HG02763 (cell line): Measurements from ENCODE around the gene CELF4.

Source experiments
- ATAC-seq: cut with Tn5 transposase; IDR thresholded peaks from one replicate; pipeline ENCODE4 v1.9.1; 2021; ENCODE audit warnings: mild to moderate bottlenecking, moderate library complexity; ENCODE audit not compliant: unreplicated experiment

Gene CELF4

GRCh38 chr18:37395631-37396030 is 170.0 kb downstream of the CELF4 start:
- ATAC-seq = no peak

GRCh38 chr18:37395138-37395537 is 170.5 kb downstream of the CELF4 start:
- no peak for ATAC-seq

DNA sequence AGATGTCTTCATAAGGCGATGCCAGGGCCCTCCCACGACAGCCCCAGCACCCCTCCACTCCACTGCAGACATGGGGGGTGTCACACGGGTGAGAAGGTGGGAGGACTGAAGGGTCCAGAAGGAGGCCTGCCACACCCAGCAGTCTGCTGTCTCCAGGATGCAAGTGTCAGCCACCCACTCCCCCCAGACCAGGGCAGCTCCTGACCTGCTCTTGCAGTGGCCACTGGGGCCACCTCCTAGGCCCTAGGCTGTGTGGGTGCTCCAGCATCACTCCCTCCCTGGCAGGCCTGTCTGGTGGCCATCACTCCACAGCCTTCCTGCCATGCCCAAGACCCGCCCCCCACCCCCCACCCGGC is 171.0 kb downstream of the CELF4 start:
- ATAC-seq = no peak

DNA sequence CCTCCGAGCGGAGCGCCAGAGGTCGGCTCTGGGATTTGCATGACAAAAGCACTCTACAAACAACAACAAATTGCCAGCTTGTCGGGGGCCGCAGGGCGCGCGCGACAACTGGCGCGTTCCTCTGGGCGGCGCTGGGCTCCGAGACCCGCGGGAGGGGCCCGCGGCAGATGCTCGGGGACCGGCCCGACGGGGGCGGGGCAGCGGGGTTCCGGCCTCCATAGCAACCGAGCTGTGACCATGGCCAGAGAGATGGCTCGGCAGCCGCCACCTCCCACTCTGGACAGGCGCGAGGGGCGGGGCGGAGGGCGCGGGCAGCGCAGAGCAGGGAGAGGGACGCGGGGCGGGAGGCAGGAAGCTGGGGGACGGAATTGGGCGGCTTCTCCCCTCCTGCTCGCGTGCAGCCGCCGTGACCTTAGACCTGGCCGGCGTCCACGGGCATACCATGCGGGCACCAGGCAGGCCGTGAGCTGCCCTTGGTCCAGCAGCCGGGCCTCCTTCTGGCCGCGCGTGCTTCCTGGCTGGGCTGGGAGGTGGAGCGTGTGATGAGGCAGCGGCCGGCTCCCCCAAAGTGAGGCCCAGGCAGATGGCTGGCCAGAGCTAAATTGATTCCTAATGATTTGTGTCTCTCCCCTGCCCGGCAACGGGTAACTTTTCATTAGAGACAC is 171.5 kb downstream of the CELF4 start:
- no peak for ATAC-seq

DNA sequence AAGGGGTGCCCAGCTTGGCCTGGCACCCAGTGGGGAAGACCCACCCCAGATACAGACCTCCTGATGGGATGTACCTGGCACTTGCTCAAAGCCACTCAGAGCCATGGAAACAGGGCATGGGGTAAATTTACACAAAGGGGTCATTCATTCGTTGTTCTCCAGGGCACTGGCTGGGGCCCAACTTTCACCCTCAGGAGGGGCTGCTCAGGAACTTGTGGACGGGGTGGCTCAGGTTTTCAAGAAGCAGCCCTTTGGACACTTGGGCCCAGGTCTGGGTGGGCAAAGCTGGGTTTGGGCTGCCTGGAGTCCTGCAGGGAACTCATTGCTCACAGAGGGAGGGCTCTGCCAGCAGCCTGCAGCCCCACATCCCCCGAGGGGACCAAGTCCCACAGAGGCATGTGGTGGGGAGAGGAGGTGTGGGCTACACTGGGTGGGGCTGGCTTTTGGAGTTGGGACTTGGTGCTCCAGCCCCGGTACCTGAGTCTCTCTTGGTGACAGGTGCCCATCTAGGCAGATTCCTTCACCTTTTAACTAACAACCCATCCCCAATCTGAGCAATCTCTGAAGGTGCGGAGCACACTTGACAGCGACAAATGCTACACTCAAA is 172.3 kb downstream of the CELF4 start:
- no peak for ATAC-seq

GRCh38 chr18:37392648-37393047 is 172.9 kb downstream of the CELF4 start:
- ATAC-seq = no peak

- peak; percentile 69 for ATAC-seq
These were observed 173.7 kb downstream of the CELF4 start for GRCh38 chr18:37391698-37392548.

DNA sequence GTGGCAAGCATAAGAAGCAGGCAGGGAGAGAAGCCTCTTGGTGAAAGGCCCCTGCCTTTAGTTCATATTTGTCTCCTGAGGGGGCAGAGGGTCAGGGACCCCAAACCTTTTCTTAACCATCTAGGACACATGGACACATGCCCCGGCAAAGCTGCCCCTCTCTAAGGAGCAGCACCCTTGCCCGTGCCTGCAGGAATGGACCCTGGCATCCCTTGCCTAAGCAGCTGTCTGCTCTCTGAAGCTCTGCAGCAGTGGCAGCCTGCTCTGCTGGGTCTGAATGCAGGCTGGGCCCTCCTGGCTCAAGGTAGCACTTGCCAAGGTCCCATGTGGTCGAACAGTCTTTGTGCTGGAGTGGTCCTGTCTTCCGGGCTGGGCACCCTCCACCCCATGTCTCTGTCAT is 174.4 kb downstream of the CELF4 start:
- ATAC-seq = no peak

GRCh38 chr18:37390687-37391086 is 174.9 kb downstream of the CELF4 start:
- ATAC-seq = no peak

- ATAC-seq = no peak
These were observed 175.8 kb downstream of the CELF4 start for GRCh38 chr18:37389684-37390368.

GRCh38 chr18:37389041-37389440 is 176.6 kb downstream of the CELF4 start:
- no peak for ATAC-seq

DNA sequence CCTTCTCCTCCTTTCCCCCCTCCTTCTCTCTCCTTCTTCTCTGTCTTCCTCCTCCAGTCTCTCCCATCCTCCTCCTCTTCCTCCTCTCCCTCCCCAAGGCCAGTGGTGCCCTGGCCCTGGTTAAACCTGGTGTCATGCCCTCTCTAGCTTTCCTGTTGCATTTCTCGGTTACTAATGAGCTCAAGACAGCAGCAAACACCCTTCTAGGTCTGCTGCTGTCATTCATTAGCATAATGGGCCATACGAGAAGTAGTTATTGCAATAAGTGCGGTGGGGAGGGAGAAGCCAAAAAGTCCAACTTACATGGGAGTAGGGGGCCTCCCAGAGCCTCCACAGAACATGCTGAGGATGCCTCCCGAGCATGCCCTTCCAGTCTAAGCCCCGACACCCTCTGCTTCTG is 177.2 kb downstream of the CELF4 start:
- ATAC-seq = no peak

GRCh38 chr18:37385846-37386778 is 179.5 kb downstream of the CELF4 start:
- no peak for ATAC-seq

DNA sequence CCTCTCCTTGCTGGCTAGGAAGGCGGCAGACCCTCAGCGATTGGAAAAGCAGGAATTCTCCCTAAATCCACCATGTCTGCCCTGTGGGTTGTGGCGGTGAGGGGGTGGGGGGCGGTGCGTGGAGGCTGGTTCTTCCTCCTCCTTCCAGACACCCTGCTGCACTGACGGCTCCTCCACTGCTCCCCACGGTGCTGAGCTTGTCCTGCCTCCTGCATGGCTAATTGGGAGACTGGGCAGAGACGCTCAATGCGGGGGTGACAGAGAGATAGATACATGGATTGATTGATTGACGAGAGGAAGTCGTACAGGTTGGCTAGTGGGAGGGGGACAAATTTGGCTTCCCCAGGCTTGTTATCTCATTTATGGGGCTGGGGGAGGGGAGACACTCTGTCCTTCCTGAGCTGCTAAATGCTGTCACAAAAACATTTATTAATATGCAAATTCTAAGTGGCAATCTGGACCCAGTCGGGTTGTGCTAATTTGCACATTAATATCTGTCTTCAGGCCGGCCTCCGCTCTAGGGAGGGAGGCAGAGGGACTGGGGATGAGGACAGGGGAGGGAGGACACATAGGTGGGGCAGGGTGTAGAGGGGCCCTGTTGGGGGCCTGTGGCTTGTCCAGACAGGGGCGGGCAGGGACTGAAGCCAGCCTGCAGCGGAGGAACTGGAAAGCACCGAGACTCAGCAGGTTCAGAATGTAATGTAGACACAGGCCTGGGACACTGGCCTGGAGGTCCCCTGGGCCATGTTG is 181.6 kb downstream of the CELF4 start:
- no peak for ATAC-seq

GRCh38 chr18:37383036-37383785 is 182.4 kb downstream of the CELF4 start:
- no peak for ATAC-seq

- ATAC-seq = no peak
These were observed 184.0 kb downstream of the CELF4 start for GRCh38 chr18:37381554-37381953.

DNA sequence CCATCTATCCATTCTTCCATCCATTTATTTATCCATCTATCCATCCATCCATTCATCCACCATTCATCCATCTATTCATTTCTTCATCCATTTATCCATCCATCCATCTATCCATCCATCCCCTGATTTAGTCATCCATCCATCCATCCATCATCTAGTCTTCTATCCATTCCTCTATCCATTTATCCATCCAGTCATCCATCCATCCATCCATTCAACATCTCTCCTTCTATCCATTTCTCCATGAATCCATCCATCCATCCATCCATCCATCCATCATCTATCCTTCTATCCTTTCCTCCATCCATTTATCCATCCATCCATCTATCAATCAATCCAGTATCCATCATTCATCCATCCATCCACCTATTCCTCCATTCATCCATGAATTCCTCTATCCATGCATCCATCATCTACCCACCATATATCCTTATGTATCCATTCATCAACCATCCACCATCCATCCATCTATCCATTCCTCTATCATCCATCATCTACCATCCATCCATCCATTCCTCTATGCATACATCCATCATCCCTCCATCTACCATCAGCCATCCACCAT is 185.0 kb downstream of the CELF4 start:
- no peak for ATAC-seq

DNA sequence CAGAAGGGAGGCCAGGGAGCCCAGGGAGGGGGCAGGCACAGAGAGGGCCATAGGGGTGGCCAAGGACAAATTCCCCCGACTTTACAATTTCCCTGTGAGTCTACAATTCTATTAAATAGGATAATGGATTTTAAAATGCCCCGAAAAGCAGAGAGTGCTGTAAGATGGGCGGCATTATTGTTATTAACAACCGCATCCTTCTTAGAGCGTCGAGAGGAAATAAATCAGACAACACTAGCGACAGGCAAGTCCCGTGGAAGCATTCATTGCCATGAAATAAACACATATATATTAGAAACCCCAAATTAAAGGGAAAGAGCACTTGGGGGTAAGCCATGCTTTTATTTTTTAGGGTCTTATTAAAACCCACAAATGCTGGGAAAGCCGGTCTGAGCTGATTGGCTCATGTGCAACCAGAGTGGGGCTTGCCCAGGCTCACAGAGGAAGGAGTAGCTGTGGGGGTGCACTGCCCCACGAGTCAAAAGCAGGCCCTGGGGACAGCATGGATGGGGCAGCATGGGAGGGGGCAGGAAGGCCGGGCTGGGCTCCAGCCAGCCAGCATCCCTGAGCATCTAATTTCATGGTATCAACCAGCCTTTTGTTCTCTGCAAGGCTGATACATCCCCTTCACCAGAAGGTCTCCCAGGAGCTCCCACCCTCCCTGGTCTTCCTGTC is 187.1 kb downstream of the CELF4 start:
- ATAC-seq = no peak
